ENCODE measurements around the gene PIK3R1. TPM values are rescaled to one million over a fixed set of nuclear protein-coding genes. Genes with fewer than 3 reads are reported as not detected.

PIK3R1 gene
- total RNA-seq, 2 experiments from 2014 or later = 41.0 to 44.3 TPM

DNA sequence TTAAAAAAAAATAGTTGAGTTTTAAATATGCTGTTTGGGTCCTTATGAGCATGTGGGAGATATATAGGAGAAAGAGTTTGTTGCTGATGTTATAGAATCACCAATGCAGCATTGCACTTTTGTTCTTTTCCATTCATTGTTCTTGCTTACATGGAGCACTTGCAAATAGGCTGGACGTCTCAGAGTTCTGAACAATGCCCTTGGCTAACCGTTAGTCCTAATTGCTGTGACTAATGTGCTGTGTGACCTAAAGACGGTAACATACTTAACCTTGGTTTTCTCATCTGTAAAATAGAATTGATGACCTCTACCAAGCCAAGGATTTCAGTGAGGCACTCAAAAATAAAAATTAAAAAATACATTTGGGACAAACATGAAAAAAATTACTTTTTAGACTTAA, 29.8 kb downstream of the PIK3R1 start:
- CTCF ChIA-PET = no interaction called here
- POLR2A ChIA-PET = no interaction called here

GRCh38 chr5:68246802-68247201, 31.2 kb downstream of the PIK3R1 start:
- ChIA-PET POLR2A (no interaction called here), CTCF (interaction anchor here (0.7 kb wide), 2 partner anchors 186 to 1092 kb away, joined by 3 to 4 read pairs; no protein-coding TSS in a partner anchor)

GRCh38 chr5:68247627-68248026, 32.1 kb downstream of the PIK3R1 start:
- CTCF ChIA-PET = no interaction called here
- POLR2A ChIA-PET = no interaction called here

- ChIA-PET POLR2A (no interaction called here), CTCF (no interaction called here)
Observed at GRCh38 chr5:68248896-68249295, 33.3 kb downstream of the PIK3R1 start.

DNA sequence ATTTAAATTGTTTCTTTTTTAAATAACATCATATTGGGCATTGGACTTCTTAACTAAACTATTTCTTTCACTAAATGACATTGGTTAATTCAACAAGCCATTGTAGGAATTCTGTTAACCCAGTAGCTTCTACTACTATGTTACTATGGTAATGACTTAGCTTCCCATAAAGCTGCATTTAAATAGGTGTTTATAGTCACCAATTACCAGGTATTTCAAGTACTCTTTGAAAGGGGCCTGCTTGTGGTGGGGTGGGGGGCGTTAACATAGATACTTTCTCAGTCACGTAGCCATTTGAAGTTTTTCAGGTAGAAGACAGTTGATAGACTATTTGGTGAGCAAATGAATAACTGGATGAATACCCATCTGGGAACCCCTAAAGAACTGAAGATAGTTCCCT, 34.0 kb downstream of the PIK3R1 start:
- ChIA-PET POLR2A (no interaction called here), CTCF (no interaction called here)

DNA sequence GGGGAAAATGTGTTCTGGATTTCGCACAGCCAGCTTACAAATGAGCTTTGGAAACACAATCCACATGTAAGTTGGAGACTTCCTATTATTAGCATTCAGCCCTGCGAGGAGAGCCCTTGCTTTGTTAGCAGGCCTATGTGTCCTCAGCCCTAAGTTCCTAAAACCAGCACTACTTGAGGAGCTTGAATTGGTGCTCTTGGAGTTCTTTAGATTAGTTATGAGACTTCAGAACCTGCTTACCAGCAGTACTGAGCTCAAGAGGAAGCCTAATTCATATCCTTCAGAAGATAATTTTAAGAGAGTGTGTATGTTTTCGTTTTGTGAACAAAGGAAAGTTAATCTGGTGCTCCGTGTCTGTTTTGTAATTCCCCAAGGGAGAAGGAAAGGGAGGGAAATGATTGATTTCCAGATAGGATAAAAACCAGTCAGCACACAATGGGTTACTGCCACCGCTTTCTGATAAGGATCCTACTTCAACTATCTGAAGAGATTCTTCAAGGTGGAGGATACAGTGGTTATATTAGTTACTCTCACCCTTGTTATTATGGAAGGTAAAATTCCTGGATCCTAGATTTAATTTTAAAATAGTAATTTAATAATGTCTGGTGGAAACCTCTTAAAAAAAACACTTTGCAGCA, 35.2 kb downstream of the PIK3R1 start:
- POLR2A ChIA-PET = interaction anchor here (0.6 kb wide), 1 partner anchor 9 kb away, joined by 3 read pairs; no protein-coding TSS in a partner anchor
- CTCF ChIA-PET = interaction anchor here (0.9 to 3.8 kb wide), 2 partner anchors 9 to 35 kb away, joined by 3 to 20 read pairs; partner anchors contain the start of gene PIK3R1

- ChIA-PET POLR2A (no interaction called here), CTCF (interaction anchor here (3.8 kb wide), 1 partner anchor 35 kb away, joined by 20 read pairs; the partner anchor contains the start of gene PIK3R1)
Observed at GRCh38 chr5:68251386-68251785, 35.8 kb downstream of the PIK3R1 start.

GRCh38 chr5:68251804-68252522, 36.4 kb downstream of the PIK3R1 start:
- CTCF ChIA-PET = interaction anchor here (1.0 to 3.8 kb wide), 4 partner anchors 20 to 180 kb away, joined by 3 to 20 read pairs (median 3); partner anchors contain the start of gene PIK3R1
- POLR2A ChIA-PET = no interaction called here

DNA sequence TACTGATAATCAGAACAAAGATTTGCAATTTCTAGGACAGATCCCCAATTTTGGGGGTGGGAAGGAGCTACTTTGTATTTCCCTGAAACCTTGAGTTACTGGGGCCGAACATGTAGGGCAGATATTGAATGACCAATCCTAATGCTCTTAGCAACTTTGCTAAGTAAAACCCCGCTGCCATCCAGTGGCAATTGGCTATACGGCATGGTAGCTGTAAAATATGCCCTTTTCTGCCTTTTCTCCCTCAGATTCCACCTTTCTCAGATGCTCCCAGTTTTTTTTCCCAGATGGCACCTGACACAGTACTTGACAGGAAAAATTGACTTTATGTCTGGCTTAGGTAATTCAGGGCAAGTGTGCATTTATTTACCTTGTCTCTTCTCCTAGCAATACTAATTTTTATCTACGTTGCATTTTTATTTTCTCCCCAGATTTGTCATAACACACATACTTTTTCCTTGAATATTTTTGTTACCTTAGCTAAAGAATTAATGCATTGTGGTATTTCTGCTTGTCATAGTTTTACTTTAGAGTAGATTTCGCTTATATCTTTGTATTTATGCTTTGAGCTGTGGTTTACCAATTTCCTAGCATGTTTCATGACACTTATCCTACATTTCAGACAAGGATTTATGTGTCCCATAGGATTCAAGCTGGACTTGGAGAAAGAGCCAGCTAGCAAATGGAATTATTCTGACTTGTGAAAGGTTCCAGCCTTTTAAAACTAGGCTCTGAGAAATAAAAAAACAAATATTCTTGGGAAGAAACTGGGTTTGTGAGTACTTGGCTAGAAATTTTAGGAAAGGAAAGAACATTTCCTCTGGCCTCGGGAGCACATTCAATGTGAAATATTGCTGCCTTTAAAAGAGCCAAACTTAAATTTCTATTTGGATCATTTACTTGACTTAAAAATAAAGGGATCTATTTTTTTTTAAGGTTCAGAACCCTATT, 37.4 kb downstream of the PIK3R1 start:
- ChIA-PET POLR2A (interaction anchor here (0.6 to 1.0 kb wide), 4 partner anchors 27 to 1049 kb away, joined by 5 to 10 read pairs (median 6); partner anchors contain the start of gene PIK3R1), CTCF (interaction anchor here (0.7 to 3.8 kb wide), 8 partner anchors 20 to 710 kb away, joined by 3 to 20 read pairs (median 4); partner anchors contain the start of gene PIK3R1)

GRCh38 chr5:68253624-68254585, 38.3 kb downstream of the PIK3R1 start:
- CTCF ChIA-PET = interaction anchor here (0.7 to 3.8 kb wide), 6 partner anchors 20 to 709 kb away, joined by 3 to 20 read pairs (median 4); partner anchors contain the start of gene PIK3R1
- POLR2A ChIA-PET = interaction anchor here (0.7 to 1.0 kb wide), 3 partner anchors 26 to 38 kb away, joined by 6 to 10 read pairs (median 7); partner anchors contain the start of gene PIK3R1

GRCh38 chr5:68254810-68255209, 39.3 kb downstream of the PIK3R1 start:
- ChIA-PET POLR2A (no interaction called here), CTCF (interaction anchor here (0.6 kb wide), 1 partner anchor 153 kb away, joined by 4 read pairs; no protein-coding TSS in a partner anchor)

DNA sequence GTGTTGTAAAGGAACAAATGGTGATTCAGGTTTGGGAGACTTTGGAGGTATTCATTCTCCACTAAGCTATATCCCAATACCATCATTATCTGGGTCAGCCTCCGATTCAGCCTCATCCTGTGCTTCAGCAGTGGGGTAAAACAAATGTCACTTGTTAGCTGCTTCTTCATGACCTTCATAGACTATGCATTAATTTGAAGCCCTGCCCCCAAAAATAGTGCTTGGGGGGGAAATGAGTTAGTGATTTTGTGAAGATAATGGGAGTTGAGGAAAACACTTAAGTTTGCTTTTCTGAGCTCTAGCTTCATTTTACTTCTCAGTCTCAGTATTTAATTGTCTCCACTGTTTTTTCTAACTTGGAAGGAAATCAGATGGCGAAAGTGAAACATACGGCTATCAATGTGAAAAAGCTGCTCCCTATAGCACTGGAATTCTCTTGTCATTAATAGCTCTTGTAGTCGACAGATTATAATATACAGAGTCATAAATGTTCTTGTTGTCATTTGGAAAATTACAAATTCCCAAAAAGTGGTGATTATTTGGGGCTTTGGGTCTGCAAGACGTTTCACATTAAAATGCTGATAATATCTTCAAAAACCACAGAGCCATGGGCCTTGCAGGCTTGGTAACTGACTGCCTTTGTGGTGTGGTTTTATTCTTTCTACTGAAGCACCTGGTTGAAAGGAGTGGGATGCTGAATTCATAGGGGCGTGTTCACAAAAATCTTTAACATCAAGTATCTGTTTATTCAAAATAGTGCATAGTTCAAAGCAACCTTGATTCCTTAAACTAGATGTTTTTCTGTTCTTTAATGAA, 40.0 kb downstream of the PIK3R1 start:
- ChIA-PET CTCF (no interaction called here), POLR2A (no interaction called here)

- POLR2A ChIA-PET = no interaction called here
- CTCF ChIA-PET = interaction anchor here (0.9 to 1.9 kb wide), 2 partner anchors 14 to 41 kb away, joined by 3 to 5 read pairs; no protein-coding TSS in a partner anchor
Observed at GRCh38 chr5:68257210-68257609, 41.7 kb downstream of the PIK3R1 start.

- ChIA-PET CTCF (interaction anchor here (1.9 kb wide), 1 partner anchor 42 kb away, joined by 5 read pairs; no protein-coding TSS in a partner anchor), POLR2A (interaction anchor here (0.8 to 1.2 kb wide), 2 partner anchors 14 to 42 kb away, joined by 3 to 4 read pairs; no protein-coding TSS in a partner anchor)
Observed at GRCh38 chr5:68258531-68258930, 43.0 kb downstream of the PIK3R1 start.

DNA sequence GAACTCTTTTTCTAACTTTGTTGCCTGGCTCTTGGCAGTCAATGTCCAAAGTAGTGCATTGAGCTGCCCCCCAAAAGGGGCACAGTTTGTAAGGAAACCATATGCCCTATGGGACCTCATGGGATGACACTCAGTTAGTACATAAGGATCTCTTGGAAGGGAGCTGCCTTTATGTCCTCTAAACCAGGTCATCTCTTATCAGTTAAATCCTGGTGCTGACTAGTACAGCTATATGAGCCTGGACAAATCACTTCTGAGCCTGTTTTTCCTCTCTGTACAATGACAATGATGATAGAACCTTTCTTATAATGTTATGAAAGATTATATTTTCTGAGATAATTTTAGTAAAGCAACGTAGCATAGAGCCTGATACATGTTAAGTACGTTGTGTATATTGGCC, 44.1 kb downstream of the PIK3R1 start:
- CTCF ChIA-PET = interaction anchor here (0.8 kb wide), 1 partner anchor 9 kb away, joined by 3 read pairs; no protein-coding TSS in a partner anchor

GRCh38 chr5:68260467-68260866, 44.9 kb downstream of the PIK3R1 start:
- POLR2A ChIA-PET = no interaction called here
- CTCF ChIA-PET = no interaction called here

More for the DNA sequence above, 44.1 kb downstream of the PIK3R1 start:
- POLR2A ChIA-PET = no interaction called here

DNA sequence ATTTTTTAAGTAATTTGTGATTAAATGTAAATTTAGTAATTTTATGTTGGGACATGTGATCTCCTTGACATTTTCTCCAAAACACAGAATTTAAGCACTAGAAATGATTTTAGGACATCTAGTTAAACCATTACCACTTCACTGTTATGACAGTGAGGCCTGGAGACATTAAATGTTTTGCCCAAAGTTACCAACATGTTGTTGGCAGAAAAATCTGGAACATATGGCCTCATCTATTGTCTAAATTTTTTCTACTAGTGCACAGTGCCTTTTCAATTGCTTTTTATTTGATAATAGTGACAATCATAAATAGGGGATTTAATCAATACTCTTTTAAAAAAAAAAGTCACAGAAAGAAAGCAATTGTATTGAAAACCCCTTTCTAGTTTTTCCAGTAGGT, 45.6 kb downstream of the PIK3R1 start:
- POLR2A ChIA-PET = no interaction called here

More for the DNA sequence above, 45.6 kb downstream of the PIK3R1 start:
- CTCF ChIA-PET = no interaction called here

All from activated CD8-positive, alpha-beta memory T cell treated with anti-CD3 and anti-CD28 coated beads for 36 hours (primary cell).